Central memory CD8-positive, alpha-beta T cell (primary cell): ENCODE results near the gene TMEM45B.
"Not testable (repeated sequence)": the region's sequence is repeated elsewhere in the genome, so short reads cannot be mapped to it uniquely, and the experiment has no call there.

Experiments
- ATAC-seq: fragments of 150-1000 bp; cut with Tn5 transposase; replicated peaks from 2 replicates; pipeline ENCODE4 v1.10.0; 2022; ENCODE audit warnings: mild to moderate bottlenecking, moderate FRiP score, moderate number of reproducible peaks; ENCODE audit not compliant: poor library complexity, severe bottlenecking; ENCODE audit errors: extremely low read depth
- DNase-seq, 2 donors: peaks; one replicate each; pipeline ENCODE4 v3.0.0; 2021; ENCODE audit warnings: low spot score in 2 of 2
- H3K27ac Mint-ChIP-seq: one replicate; pipeline ENCODE4 v1.8.0; 2022; ENCODE audit warnings: low read depth, mild to moderate bottlenecking, moderate library complexity, mixed read lengths
- H3K27me3 Mint-ChIP-seq: one replicate; pipeline ENCODE4 v1.8.0; 2022; ENCODE audit warnings: mixed read lengths
- H3K36me3 Mint-ChIP-seq: one replicate; pipeline ENCODE4 v1.8.0; 2022; ENCODE audit warnings: mild to moderate bottlenecking, moderate library complexity, mixed read lengths; ENCODE audit not compliant: insufficient read depth
- H3K4me1 Mint-ChIP-seq: one replicate; pipeline ENCODE4 v1.8.0; 2022; ENCODE audit warnings: mixed read lengths
- H3K4me3 Mint-ChIP-seq: one replicate; pipeline ENCODE4 v1.8.0; 2022; ENCODE audit warnings: mild to moderate bottlenecking, moderate library complexity, mixed read lengths
- H3K9me3 Mint-ChIP-seq: one replicate; pipeline ENCODE4 v1.8.0; 2022; ENCODE audit warnings: mixed read lengths

Gene TMEM45B

DNA sequence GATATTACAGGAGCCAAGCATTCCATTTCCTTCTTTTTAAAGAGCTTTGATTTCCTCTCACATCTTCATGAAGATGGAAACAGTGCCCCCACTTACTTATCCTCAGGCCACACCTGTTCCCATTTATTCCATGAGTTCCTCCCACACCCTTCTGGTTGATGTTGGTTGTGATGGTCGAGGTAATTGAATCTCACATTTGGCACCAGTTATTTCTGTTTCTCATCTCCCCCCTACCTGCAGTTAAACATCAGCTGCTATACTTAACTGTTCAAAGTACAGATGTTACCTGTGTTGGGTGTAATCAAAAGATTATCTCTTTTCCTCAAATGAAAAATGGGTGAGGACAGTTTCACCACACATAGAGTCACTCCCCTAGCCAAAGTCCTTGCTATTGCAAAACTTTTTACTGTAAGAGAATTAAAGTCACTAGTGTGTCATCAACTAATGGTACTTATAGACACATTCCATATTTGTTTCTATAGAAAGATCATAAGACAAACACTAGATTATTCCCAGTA, 1.9 kb downstream of the TMEM45B start:
- H3K27ac Mint-ChIP-seq: no peak overlapping the region
- H3K36me3 Mint-ChIP-seq: peaks cover 3% of the 10 kb centered on the region
- H3K4me1 Mint-ChIP-seq: peaks cover 13% of the 10 kb centered on the region
- ATAC-seq: no peak
- no peak overlapping the region for H3K4me3 Mint-ChIP-seq
- H3K9me3 Mint-ChIP-seq: no peaks in the 10 kb centered on the region
- H3K27me3 Mint-ChIP-seq: peaks cover 71% of the 10 kb centered on the region
- DNase-seq: no peak

DNA sequence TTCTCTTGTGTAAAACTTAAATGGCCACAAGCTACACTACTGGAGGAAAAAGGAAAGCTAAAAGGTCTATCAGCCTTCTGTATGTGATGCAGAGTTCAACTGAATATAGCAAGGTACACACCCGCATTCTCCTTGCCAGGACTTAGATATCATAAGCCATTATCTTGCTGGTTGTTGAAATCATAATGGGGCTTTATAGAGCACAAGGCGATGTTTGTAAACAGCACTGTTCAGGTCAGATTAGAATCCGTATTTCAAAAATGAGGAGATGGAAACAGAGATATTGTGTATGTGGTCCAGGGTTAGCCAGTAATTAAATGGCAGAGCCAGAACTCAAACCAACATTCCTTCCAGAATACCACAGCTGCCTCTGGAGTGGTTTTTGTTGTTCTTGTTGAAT, 2.6 kb downstream of the TMEM45B start:
- Mint-ChIP-seq H3K27me3 (peaks cover 71% of the 10 kb centered on the region), H3K4me1 (peaks cover 13% of the 10 kb centered on the region)
- H3K9me3 Mint-ChIP-seq, H3K4me3 Mint-ChIP-seq, H3K27ac Mint-ChIP-seq, DNase-seq, H3K36me3 Mint-ChIP-seq, ATAC-seq: not testable (repeated sequence)

DNA sequence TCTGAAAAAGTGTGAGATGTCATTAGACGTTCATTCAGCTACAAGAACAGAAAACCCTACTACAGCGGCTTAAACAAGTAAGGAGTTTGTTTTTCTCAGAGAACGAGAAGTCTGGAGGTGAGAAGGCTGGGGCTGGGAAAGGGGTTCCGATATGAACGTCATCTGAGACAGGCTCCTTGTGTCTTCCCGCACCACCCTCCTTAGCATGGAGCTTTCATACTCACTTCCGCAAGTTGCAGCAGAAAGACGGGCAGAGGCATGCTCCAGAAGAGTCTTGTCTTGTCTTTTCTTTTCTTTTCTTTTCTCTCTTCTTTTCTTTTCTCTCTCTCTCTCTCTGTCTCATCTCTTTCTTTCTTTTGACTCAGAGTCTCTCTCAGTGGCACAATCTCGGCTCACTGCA, 3.6 kb downstream of the TMEM45B start:
- Mint-ChIP-seq H3K4me3 (no peak overlapping the region), H3K36me3 (peaks cover 3% of the 10 kb centered on the region), H3K4me1 (peaks cover 6% of the 10 kb centered on the region), H3K9me3 (no peaks in the 10 kb centered on the region), H3K27me3 (peaks cover 71% of the 10 kb centered on the region), H3K27ac (no peak overlapping the region)
- no peak for ATAC-seq
- DNase-seq: no peak

DNA sequence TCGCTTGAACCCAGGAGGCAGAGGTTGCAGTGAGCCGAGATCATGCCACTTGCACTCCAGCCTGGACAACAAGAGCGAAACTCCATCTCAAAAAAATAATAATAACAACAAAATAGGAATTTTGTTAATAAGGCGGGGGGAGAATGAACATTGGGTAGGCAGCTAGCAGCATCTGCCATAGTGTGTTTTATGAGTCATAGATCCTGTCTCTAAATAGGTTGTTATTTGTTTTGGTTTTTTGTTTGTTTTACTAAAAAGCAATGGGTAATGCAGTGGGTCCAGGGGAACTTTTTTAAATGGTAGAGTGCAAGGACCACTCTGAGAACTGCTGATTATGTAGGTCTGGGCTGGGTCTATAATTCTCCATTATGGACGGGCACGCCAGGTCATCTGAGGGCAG, 4.6 kb downstream of the TMEM45B start:
- H3K4me1 Mint-ChIP-seq, H3K36me3 Mint-ChIP-seq, H3K9me3 Mint-ChIP-seq, H3K4me3 Mint-ChIP-seq, ATAC-seq, DNase-seq, H3K27ac Mint-ChIP-seq: not testable (repeated sequence)
- H3K27me3 Mint-ChIP-seq: peaks cover 67% of the 10 kb centered on the region

DNA sequence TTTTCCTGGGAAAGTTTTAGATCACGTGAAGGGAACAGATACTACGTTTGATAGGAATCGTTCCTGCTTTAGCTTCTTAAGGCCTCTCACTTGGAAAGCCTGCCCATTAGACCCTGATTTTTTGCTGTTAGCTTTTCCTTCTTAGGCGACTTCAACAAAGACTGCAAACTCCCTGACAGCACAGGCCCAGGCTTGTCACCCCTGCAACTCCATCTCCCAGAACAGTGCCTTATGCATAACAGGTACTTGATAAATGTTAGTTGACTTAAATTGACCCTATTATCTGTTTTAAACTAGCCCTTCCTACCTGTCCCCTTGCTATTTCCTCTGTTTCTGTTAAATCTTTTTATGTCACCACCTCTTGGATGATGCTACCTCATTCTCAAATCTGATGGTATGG, 7.6 kb downstream of the TMEM45B start:
- H3K4me1 Mint-ChIP-seq, ATAC-seq, H3K36me3 Mint-ChIP-seq, DNase-seq, H3K4me3 Mint-ChIP-seq, H3K27ac Mint-ChIP-seq, H3K9me3 Mint-ChIP-seq: not testable (repeated sequence)
- peaks cover 50% of the 10 kb centered on the region for H3K27me3 Mint-ChIP-seq

DNA sequence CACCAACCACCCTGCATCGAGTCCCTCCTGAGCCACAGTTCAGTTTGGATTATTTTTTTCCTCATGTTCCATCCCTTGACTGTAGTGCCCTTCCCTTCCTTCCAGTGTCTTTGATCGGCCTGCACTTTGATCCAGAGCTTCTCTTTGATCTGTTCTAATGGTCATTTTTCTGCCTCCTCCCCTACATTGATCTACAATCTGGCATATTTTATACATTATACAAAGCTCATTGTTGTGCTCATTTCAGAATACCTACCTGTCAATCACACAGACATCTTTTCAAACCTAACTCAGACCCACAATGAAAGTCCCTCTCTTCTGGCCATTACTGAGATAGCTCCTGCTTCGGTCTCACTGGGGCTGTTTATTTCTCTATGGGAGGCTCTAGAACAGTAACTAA, 8.2 kb downstream of the TMEM45B start:
- not testable (repeated sequence) for H3K9me3 Mint-ChIP-seq, H3K4me1 Mint-ChIP-seq, DNase-seq, ATAC-seq, H3K27ac Mint-ChIP-seq, H3K4me3 Mint-ChIP-seq, H3K36me3 Mint-ChIP-seq
- peaks cover 44% of the 10 kb centered on the region for H3K27me3 Mint-ChIP-seq

DNA sequence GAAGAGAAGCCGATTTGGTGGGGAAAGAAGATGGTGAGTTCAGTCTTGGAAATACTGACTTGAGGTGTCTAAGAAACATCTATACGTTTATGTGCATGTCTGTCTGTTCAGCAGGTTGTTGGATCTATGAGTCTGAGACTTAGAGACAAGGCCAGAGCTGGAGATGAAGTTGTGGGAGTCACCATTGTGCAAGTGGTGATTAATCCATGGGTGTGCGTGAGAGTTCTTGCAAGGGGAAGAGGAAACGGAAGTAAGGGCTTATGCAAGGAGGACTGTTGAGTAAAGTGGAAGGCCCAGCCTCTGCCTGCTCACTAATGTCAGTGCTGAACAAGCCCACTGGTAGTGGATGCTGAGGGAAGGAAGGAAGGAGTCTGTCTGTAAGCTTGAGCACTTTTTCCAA, 9.7 kb downstream of the TMEM45B start:
- Mint-ChIP-seq H3K4me1 (no peaks in the 10 kb centered on the region), H3K36me3 (no peaks in the 10 kb centered on the region), H3K9me3 (no peaks in the 10 kb centered on the region), H3K27ac (no peak overlapping the region), H3K4me3 (no peak overlapping the region), H3K27me3 (peaks cover 42% of the 10 kb centered on the region)
- no peak for ATAC-seq
- no peak for DNase-seq

DNA sequence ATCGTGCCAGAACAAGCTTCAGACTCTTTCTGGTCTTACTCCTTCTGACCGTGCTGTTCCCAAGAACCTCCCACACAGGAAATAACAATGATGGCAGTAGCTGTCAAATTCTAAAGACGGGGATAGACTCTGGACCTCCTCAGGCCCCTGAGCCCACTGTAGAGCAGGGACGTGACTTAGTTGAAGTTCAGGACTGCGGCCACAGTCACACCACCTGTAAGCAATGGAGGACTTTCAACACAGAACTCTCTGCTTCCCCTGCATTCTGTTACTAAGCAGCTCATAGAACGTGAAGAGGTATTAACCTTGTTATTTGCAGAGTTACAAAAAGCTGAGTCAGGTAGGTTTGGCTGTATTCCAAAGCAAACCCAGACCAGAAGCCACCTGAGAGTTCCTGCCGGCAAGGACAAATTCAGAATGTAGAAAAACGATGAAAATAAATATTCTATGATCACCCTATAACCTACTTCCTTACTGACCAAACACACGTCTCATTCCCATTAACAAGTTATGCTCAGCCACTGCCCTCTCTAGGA, 12.7 kb downstream of the TMEM45B start:
- Mint-ChIP-seq H3K4me1 (no peaks in the 10 kb centered on the region), H3K27ac (no peak overlapping the region), H3K36me3 (no peaks in the 10 kb centered on the region), H3K4me3 (no peak overlapping the region), H3K9me3 (no peaks in the 10 kb centered on the region), H3K27me3 (peaks cover 21% of the 10 kb centered on the region)
- DNase-seq (no peak), ATAC-seq (no peak)

DNA sequence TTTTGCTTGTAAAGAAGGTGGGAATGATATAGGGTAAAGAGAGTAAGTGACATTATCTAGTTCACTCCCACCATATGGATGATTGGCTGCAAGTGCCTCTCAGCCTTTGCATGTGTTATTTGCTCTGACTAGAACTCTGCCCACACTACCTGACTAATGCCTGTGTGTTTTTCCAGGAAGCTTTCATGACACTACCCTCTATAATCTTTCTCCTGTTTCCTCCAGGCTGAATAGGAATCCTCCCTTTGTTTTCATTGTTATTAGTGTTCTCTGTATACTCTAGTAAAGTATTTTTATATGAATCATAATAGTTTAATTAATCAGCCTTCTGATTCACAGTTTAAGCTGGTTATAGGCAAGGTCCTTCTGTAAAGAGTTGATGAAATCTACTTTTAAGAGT, 13.8 kb downstream of the TMEM45B start:
- H3K9me3 Mint-ChIP-seq, DNase-seq, H3K4me1 Mint-ChIP-seq, H3K4me3 Mint-ChIP-seq, ATAC-seq, H3K36me3 Mint-ChIP-seq, H3K27ac Mint-ChIP-seq: not testable (repeated sequence)
- peaks cover 21% of the 10 kb centered on the region for H3K27me3 Mint-ChIP-seq

DNA sequence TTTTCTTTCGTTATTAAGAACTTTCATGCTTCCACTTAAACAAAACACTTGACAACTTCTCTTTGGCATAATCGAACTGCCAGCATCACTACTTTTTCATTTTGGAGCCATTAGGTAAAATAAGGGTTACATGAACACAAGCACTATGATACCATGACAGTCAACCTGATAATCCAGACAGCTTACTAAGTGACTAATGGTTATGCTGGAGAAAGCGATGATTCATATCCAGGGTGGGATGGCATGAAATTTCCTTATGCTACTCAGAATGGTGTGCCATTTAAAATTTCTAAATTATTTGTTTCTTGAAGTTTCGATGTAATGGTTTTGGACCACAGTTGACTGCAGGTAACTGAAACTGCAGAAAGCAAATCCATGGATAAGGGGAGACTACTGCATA, 15.6 kb downstream of the TMEM45B start:
- not testable (repeated sequence) for H3K27ac Mint-ChIP-seq, H3K4me1 Mint-ChIP-seq, H3K36me3 Mint-ChIP-seq, H3K4me3 Mint-ChIP-seq, DNase-seq, H3K9me3 Mint-ChIP-seq, ATAC-seq
- peaks cover 21% of the 10 kb centered on the region for H3K27me3 Mint-ChIP-seq

DNA sequence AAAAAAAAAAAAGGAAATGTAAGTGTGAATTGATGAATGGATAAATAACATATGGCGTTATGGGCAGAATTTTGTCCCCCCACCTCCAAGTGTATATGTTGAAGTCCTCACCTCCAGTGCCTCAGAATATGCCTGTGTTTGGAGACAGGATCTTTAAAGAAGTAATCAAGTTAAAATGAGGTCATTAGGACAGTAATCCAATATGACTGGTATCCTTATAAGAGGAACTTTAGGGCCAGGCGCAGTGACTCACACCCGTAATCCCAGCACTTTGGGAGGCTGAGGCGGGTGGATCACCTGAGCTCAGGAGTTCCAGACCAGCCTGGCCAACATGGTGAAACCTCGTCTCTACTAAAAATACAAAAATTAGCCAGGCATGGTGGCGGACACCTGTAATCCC, 17.6 kb downstream of the TMEM45B start:
- DNase-seq, H3K27ac Mint-ChIP-seq, H3K36me3 Mint-ChIP-seq, H3K9me3 Mint-ChIP-seq, ATAC-seq, H3K4me1 Mint-ChIP-seq, H3K4me3 Mint-ChIP-seq: not testable (repeated sequence)
- peaks cover 13% of the 10 kb centered on the region for H3K27me3 Mint-ChIP-seq

DNA sequence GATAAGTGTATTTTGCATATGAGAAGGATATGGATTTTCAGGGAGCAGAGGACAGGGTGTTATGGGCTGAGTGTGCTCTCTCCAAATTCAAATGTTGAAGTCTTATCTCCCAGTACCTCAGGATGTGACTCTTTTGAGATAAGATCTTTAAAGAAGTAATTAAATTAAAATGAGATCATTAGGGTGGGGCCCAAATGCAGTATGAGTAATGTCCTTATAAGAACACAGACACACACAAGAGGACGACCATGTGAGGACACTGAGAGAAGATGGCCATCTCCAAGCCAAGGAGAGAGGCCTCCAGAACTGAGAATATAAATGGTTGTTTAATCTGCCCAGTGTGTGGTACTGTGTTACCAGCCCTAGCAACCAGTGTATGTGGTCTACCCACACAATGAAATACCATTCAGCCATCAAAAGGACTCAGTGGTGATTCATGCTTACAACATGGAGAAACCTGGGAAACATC, 20.8 kb downstream of the TMEM45B start:
- not testable (repeated sequence) for H3K36me3 Mint-ChIP-seq, ATAC-seq, DNase-seq, H3K27ac Mint-ChIP-seq, H3K9me3 Mint-ChIP-seq, H3K4me3 Mint-ChIP-seq, H3K4me1 Mint-ChIP-seq
- peaks cover 23% of the 10 kb centered on the region for H3K27me3 Mint-ChIP-seq

DNA sequence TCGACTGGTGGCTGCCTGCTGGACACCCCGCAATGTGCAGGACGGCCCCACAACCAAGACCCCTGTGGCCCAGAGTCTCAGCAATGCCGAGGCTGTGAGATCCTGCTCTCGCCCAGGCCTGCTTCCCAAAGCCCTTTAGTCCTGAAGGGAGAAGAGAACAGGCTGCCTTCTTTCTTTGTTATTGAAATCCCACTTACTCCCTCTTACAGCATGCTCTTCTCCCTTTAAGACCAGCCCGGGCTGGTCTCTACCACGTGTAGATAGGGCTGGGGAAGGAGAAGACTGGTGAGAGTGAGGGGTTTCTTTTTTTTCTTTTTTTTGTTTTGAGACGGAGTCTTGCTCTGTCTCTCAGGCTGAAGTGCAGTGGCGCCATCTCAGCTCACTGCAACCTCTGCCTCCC, 21.3 kb downstream of the TMEM45B start:
- peaks cover 1% of the 10 kb centered on the region for H3K36me3 Mint-ChIP-seq
- no peak overlapping the region for H3K4me3 Mint-ChIP-seq
- no peak for ATAC-seq
- H3K27ac Mint-ChIP-seq: no peak overlapping the region
- peaks cover 3% of the 10 kb centered on the region for H3K4me1 Mint-ChIP-seq
- no peak for DNase-seq
- H3K9me3 Mint-ChIP-seq: no peaks in the 10 kb centered on the region
- peaks cover 23% of the 10 kb centered on the region for H3K27me3 Mint-ChIP-seq
